Suppressor macrophage (primary cell): ENCODE results near the gene TNFRSF18.

ENCODE experiments used
- DNase-seq, 4 experiments: peaks; one replicate each; pipeline ENCODE4 v3.0.0-alpha.2; 2020 to 2022

TNFRSF18 gene

DNA sequence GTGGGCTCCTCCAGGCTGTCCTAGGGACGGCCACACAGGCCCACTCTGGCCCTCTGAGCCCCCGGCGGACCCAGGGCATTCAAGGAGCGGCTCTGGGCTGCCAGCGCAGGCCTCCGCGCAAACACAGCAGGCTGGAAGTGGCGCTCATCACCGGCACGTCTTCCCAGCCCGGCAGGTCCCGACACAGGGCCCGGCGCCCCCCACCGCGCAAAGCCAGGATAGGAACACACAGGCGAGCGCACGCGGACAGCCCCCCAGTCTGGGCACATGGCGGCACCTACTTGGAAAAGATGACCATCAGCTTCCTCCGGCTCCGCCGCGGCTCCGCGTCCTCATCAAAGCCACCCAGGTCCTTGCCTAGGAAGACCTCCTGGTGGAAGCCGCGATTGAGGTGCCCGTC, 21.8 kb upstream of the TNFRSF18 start:
- no peak for DNase-seq

DNA sequence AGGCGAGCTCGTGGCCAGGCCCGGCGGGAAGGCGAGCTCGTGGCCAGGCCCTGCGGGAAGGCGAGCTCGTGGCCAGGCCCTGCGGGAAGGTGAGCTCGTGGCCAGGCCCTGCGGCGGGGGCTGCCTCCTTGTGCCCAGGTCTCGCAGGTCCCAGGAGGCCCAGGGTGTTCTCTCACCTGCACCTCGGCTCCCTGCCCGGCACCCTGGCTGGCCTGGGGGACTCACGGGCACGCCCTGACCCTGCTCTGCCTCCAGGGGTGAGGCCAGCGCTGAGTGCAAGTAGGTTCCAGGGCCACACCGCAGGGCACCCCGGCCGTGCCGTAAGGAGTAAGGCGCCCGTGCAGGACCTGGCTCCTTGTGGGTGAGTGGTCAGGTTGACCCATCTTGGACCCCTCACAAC, 21.0 kb upstream of the TNFRSF18 start:
- no peak for DNase-seq

DNA sequence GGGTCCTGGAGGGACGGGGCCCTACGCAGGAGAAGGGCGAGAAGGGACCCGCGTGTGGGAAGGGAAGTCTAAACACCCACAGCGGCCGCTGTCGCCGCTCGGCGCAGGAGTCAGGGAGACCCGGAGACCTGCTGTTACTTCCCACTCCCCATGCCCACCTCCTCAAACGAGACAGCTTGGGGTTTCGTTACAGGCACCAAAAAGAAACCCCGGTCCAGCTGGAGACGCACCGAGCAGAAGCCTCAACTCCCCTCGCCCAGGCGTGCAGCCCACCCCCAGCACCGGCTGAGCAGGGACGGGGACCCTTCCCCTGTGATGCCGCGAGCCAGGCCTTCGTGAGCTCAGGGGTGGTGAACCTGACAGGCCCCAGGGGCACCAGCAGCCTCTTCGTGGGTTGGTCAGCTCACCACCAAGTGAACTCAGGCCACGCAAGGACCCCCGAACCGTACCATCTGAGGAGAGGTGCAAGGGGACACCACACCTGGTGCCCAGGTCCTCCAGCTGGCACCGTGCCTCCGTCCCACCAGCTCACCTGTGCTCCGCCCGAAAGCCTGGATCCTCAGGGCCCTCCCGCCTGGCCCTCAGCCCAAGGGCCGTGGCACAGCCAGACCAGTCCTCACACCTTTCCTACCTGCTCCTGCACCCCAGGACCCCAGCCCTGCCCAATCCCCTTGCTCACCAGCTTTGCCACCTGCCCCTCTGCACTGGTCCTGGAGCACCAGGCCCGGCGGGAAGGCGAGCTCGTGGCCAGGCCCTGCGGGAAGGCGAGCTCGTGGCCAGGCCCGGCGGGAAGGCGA, 20.4 kb upstream of the TNFRSF18 start:
- no peak for DNase-seq

DNA sequence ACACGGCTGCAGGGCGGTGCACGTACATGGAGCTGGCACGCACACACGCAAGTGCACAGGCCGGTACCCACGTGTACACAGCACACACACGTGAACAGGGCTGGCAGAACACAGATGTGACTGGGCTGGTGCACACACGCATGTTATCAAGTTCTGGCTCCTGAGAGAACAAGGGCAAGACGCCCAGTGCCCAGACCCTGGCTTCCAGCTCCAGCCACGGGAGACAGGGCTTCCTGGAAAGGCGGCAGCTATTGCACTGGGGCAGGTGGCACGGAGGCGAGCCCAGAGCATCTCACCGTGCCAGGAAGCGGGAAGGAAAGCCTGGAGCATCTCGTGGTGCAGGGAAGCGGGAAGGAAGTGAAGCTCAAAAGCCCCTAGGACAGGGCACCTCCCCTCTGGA, 19.5 kb upstream of the TNFRSF18 start:
- no peak for DNase-seq

DNA sequence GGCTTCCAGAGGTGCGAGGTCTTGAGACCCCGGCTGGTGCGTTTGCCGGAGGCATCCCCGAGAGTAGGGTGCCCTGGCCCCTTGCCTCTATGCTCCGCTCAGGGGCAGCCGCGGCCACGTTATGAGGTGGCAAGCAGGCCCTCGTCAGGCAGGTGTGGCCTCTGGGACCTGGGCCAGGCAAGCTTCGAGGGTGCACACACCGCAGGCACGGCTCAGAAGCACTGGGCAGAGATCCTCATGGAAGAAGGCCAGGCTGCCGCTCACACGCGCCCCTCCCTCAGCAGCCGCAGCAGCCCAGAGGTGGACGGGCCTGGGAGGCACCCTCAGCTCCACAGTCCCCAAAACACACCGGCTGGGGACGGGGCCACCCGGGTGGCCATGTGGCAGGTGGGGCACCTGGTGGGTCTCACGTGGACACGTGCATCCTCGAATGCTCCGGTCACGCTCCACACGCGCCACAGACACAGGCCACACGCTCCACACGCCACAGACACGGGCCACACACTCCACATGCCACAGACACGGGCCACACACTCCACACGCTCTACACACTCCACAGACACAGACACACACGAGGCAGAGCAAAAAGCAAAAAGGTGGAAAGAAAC, 18.9 kb upstream of the TNFRSF18 start:
- DNase-seq = no peak

DNA sequence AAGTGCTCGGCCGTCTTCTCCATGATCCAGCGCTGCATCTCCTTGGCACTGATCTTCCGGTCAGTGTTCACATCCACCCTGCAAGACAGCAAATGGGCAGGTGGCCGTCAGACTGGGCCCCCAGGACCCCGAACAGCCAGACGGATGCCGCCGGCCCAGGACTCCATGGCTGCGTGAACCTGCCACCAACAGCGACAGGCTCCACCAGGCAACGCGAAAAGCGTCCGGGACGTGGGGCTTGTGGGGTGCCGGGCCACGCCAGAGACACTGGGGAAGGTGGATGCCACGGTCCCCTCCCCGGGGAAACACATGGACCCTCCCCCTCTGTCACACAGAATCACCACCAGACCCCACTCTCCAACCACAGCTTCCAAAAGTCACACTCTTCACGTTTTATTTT, 17.5 kb upstream of the TNFRSF18 start:
- no peak for DNase-seq

DNA sequence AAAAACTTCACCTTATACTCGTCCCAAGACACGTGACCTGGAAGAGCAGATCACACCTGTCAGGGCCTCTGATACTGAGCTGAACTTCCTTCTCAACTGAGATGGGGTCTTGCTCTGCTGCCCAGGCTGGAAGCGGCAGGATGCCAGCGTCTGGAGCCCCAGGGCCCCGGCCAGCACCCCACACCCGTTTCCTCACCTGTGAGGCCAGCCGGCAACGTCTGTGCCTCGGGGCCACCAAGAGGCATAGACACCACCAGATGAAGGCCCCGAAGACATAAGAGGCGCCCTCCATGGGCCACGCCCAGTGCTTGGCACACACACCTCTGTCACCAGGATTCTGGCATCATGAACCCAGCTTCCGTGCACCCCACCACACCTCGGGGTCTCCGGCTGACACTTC, 16.9 kb upstream of the TNFRSF18 start:
- DNase-seq = no peak

DNA sequence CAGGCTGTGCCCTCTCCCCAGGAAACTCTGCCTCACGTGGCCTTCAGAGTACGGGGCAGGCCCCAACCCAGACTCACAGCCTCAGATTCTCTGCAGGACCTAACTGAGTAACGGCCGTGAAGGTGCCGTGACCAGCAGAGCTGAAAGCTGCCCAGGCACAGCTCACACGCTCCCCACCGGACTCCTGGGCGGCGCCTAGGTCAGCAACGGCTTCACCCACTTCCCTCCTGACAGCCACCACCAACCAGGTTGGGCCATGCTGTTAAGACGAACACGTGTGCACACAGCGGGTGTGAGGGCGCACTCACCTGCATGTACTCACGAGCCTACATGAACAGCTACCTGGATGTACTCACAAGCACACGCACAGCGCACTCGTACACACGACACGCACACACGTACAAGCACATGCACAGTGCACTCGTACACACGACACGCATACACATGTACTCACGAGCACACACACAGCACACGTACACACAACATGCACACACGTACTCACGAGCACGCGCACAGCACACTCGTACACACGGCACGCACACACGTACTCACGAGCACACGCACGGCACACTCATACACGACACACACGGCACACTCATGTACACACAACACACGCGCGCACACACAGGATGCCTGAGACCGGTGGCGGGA, 16.3 kb upstream of the TNFRSF18 start:
- no peak for DNase-seq

DNA sequence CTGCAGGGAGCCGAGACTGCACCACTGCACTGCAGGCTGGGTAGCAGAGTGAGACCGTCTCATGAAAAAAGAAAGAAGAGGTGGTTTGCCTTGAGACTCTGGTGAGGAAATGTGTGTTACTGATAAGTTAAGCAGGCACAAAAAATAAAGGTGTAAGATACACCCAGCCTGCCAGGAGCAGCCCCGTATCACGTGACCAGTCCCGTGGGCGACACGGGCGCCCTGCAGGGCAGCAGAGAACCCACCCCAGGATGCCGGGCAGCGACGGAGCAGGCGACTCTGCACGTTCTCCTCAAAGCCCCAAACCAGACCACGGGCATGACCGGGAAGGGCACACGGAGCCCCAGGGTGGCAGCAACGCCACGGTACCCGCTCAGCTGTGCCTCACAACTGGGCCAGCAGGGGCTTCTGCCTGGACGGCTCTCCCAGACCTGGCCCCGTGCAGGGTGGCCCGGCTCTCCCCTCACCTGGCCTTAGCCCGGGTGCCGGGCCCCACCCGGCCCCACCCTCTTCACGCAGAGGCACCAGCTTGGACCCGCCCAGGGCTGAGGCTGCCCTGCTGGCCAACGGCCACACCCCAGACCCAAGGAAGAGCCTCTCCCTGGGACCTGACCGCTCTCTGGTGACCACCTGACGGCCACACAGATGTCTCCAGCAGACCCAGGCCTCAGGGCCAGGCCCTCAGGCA, 15.6 kb upstream of the TNFRSF18 start:
- no peak for DNase-seq

DNA sequence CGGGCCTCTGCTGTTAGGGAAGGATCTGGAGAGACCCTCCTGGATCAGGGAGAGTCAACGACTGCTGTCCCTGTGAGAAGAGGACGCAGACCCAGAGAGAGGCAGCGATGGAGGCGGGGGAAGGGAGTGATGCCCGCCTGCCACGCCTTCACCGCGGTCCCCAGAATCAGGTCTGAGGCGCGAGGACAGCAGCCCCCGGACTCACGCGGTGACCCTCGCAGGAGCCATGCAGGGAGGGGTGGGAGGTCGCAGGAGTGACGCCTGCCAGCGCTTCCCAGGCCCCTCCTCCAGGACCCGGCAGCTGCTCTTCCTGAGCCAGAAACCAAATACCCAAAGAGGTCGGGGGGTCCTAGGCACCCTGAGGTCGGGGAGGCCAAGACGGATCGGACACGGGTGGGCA, 13.8 kb upstream of the TNFRSF18 start:
- DNase-seq = no peak

DNA sequence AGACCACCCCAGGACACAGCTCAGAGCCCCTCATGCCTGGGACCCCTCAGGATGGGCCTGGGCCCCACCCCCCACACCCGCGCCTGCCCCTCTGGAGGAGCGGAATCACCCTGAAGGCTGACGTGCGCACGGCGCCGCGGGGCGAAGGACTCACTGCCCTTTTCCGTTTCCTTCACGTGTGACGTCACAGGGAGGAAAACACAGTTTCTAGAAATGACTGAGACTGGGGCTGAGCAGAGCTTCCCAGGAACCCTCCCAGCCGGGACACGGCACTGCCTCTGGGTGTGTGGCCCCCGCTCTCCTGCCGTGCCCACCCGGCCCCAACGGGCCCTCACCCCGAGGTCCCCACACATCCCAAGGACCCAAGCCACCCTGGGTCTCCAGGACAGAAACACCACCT, 12.9 kb upstream of the TNFRSF18 start:
- DNase-seq = no peak

DNA sequence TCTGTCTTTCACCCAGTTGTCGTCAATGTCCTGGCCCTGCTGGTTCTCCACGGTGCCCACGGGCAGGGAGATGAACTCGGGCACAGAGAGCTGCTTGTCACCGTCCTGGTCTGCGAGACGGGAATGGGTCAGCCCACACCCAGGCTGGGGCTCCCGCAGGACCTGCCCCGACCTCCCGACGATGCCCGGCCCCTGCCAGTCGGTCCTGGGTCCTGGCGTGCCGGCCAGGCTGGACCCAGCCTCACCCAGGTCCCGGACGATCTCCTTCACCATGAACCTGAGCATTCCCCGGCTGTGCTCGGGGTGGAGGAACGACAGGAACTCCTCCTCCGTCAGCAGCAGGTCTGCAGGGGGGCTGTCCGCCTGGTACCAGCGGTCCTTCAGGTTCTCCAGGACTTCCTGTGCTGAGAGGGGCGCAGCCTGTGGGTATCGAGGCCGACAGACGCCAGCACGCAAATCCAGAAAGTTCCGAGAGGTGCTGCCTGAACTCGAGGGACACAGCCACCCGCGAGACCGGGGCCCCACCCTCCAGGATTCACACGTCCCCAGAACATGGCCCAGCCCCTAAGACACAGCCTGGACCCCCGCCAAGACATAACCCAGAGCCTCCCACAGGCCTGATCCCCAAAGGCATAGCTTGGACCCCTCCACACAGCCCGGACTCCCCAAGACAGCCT, 12.3 kb upstream of the TNFRSF18 start:
- DNase-seq = no peak

DNA sequence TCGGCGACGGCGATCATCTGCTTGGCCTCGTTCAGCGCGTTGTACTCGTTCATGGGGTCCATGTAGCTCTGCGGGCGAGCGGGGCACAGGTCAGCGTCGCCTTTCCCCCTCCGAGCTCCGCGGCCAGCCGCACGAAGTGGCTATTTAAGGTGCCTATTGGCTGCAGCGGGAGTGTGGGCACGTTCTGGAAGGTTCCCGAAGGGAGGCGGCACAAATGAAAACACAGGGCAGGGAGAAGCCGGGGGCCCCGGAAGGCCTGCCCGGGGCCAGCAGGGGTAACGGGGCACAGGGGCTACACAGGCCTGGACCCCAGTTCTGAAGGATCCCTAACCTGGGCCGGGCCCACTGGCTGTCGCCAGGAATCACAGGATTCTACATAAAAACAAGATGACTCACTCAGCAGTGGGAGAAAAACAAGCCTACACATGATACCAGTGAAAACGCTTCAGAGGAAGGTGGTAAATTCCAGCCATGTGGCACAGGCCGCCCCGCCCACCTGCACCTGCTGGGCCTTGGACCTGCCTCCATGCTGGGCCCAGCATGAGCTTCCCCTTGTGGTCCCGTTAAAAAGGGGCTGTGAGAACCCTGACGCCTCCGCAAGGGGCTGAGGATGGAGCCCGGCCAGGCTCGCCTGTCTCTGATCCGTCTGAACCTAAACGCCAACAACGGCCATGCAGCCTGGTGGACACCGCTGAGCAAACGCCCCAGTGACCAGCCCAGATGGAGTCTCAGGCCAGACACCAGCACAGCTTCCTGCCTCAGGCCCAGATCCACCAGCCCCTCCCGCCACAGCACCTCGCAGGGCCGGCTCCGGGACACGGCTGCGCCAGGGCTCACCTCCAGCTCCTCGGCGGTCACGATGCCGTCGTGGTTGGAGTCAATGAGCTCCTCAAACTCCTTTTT, 11.5 kb upstream of the TNFRSF18 start:
- no peak for DNase-seq

DNA sequence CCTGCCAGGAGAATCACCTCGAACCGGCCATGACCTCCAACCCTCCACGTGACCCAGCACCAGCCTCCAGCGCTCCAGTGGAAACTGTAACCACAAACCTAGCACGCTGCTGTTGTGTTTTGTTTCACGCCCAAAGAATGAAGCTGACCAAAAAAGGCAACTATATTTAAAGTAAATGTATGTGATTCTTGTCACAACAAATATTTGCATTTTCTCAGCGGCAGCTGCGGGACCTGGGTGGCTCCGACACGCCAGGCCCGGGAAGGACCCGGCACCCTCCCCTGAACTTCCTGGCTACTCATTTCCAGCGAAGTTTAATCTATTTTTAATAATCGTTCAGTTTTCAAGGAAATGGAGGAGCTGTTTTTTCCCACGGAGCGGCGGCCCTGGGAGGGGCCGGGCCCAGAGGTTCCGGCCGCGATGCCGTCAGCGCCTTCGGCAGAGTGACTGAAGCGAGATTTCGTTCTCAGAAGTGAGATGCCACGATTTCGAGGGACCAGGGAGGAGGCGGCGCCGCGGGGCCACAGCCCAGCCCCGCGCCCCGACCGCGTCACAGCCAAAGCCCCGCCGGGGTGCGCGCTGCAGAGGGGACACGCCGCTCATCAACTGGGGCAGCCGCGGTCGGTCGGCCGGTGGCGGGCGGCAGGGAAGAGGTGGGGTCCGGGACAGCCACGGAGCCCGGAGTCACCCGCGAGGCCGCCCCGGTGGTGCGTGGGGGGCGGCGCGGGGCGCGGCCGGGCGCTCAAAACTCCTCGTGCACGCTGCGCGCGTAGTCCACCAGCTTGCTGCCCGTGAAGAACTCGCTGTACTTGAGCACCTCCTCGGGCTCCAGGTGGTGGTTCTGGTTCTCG, 10.6 kb upstream of the TNFRSF18 start:
- DNase-seq = no peak

DNA sequence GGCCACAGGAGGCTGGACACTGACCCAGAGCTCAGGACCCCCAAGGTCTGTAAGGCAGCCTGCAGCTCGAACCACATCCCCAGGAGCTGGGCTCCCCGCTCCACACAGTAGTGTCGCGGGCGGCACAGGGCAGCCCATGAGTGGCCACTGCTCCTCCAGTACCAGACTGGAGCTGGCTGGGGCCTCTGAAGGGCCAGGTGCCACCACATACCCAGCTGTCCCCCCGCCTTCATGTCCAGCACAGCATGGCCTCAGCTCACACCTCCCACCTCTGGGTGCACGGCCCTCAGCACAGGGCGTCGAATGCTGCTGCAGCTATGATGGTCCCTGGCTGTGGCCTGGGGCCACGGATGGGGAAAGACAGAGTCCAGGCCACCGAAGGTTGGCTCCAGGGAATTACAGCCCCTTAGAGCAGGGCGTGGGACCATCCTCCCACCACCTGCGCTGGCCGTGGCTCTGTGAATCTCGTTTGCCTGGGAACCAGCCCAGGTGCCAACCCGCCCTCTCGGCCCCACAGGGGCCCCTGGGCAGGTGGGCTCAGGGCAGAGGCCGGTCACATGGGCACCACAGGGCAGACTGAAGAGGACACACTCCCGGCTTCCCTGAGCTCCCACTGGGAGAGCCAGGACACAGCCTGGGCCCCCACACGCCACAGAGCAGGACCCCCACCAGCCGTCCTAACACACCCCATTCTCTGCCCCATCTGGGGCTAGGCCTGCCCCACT, 9.7 kb upstream of the TNFRSF18 start:
- no peak for DNase-seq

DNA sequence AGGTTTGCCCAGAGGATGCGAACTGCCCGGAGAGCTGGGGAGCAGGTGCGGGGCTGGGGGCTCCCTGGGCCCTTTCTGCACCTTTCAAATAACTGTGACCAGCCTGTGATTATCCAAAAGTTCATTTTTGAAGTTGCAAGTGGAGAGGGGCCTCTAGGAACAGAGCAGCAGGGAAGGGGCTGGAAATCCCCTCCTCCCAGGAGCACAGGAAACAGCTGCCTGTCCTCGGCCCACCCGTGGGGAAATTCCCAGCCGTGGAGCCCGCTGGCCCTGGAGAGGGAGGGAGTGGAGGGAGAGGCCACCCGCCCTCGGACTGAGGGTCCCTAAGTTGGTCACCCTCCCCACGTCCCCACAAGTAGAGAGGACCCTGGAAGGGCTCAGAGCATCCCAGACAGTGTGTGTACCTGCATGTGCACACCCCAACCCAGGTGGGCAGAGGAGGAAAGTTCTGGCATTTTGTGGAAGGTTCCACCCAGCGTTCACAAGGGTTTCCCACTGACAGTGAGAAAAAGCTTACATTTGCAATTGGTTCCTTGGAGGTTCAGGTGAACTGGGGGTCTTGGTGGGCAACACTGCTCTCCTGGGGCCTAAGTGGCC, 8.8 kb upstream of the TNFRSF18 start:
- DNase-seq = no peak

DNA sequence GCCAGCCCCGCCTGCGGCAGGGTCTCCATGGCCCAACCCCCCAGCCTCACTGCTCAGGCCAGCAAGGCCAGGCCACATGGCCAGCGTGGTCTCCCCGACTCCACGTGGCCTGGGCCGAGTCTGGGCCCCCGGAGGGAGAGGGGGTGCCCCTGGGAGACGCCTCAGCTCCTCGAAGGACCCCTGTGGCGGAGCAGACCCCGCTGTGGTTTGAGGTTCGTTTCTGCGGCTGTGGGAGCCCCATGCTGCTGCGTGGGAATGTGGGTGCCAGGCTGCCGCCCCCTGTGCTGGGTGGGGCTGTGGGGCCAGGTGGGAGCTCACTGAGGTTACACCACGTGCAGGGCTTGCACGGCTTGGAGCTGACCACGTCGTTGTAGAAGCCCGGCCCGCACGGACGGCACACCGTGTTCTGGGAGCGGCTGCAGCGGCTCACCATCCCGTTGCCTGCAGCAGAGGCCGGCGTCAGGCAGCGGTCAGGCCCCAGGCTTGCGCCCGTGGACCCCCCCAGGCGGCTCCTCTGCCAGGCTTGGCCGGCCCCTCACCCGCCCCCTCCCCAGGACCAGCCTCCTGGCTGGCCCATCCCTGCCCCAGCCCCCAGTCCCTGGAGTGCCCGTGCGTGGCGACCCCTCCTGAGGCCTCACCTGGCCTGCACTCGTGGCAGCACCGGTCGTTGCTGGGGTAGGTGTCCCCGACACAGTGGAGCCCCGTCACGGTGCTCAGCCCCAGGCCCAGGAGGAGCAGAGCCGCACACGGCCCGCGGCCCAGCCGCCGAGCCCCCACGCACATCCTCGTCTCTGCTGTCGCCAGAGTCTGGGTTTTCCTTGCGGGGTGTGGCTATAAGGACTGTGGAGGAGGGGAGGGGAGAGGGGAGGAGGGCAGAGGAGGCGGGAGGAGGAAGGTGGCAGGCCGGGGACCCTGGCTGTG, 7.2 kb upstream of the TNFRSF18 start, which contains the start of gene TNFRSF4:
Gene TNFRSF4 (minus strand): TSS at position 809 of the 921 bp plus-strand sequence. CDS start 26 bp downstream, at position 783.
- DNase-seq = peak in 1 of 4 experiments; percentile 27

DNA sequence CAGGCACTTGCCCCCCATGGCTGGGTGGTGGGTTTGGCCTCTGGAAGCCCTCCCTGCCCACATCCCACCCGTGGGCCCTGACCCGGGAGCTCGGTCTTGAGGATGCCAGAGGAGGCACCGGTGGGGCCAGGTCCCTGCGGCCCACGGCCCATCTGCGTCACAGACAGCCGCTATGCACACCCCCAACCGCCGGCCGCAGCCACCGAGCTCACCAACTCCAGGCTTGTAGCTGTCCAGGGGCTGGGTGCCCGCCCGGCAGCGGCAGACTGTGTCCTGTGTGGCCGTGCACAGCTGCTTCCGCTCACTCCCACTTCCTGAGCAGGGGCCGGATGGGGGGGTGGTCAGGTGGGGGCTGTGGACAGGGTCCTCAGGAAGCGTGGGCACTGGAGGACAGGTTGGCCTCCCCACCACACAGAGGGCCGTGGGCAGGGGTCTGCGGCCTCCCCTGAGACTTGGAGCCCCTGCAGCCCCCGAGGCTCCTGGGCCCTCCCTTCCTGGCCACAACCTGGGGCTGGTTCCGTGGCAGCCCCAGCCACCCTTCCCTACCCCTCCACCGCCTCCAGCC, 6.5 kb upstream of the TNFRSF18 start:
- peak; percentile 39 to 79 (median 62) for DNase-seq
